ENCODE data around the gene CTPS2. TPM values are rescaled to one million over a fixed set of nuclear protein-coding genes. Genes with fewer than 3 reads are reported as not detected.
A peak's percentile ranks its signal among the peaks of the same experiment; 100 is the strongest.
"Not testable (repeated sequence)": the region's sequence is repeated elsewhere in the genome, so short reads cannot be mapped to it uniquely, and the experiment has no call there.

The CTPS2 gene
- total RNA-seq, 6 donors from 2014 or later: 5.1 to 30.1 (median 10.7) TPM

DNA sequence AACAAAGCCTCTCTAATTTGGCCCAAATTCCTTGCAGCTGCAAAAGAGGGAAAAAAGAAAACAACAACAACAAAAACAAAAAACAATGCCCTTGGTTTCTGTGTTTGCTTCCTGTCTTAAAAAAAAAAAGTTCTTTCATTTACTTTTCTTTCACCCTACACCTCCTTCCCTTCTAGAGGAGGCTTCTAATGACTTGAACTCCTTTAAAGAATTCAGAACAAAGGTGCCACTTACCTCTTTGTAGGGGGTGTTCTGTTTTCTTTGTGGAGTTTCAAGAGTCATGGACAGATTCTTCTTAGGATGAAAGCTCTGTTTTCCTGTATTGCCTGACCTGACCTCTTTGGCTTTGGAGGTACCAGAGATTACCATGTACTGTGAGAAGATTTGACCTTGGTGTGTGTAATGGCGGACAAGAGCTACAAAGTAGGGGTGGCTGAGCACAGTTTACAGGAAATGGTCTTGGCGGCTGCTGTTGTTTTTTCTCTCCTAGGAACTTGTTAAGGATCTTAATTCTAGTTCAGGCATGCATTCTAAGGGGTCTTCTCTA lies 134.9 kb downstream of the CTPS2 start:
- Histone ChIP-seq H3K4me3 (no peak overlapping the region), H3K27ac (no peak overlapping the region), H3K36me3 (no peaks in the 10 kb centered on the region), H3K9me3 (peaks cover 0 to 16% (median 2%) of the 10 kb centered on the region in 4 donors), H3K4me1 (no peaks in the 10 kb centered on the region), H3K27me3 (no peaks in the 10 kb centered on the region)
- 65 to 70% methylated on average over 2 of the region's 2 CpGs for WGBS, 2 donors
- ATAC-seq (ENCODE audit: low FRiP score in 2 of 2) (no peak), DNase-seq (no peak)
- no peak for TF ChIP-seq POLR2A (IDR thresholded peaks at IDR 0.05)
- no peak for TF ChIP-seq EP300 (IDR thresholded peaks at IDR 0.05)
- TF ChIP-seq POLR2AphosphoS5 (IDR thresholded peaks at IDR 0.05): no peak
- TF ChIP-seq, protein P1, sequence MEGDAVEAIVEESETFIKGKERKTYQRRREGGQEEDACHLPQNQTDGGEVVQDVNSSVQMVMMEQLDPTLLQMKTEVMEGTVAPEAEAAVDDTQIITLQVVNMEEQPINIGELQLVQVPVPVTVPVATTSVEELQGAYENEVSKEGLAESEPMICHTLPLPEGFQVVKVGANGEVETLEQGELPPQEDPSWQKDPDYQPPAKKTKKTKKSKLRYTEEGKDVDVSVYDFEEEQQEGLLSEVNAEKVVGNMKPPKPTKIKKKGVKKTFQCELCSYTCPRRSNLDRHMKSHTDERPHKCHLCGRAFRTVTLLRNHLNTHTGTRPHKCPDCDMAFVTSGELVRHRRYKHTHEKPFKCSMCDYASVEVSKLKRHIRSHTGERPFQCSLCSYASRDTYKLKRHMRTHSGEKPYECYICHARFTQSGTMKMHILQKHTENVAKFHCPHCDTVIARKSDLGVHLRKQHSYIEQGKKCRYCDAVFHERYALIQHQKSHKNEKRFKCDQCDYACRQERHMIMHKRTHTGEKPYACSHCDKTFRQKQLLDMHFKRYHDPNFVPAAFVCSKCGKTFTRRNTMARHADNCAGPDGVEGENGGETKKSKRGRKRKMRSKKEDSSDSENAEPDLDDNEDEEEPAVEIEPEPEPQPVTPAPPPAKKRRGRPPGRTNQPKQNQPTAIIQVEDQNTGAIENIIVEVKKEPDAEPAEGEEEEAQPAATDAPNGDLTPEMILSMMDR (IDR thresholded peaks at IDR 0.05): no peak

DNA sequence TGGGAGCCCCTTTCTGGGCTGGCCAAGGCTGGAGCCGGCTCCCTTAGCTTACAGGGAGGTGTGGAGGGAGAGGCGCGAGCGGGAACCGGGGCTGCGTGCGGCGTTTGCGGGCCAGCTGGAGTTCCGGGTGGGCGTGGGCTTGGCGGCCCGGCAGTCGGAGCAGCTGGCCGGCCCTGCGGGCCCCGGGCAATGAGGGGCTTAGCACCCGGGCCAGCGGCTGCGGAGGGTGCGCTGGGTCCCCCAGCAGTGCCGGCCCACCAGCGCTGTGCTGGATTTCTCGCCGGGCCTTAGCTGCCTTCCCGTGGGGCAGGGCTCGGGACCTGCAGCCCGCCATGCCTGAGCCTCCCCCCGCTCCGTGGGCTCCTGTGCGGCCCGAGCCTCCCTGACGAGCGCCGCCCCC lies 137.1 kb downstream of the CTPS2 start:
- H3K9me3 ChIP-seq; H3K4me1 ChIP-seq; H3K4me3 ChIP-seq; ATAC-seq (ENCODE audit: low FRiP score in 2 of 2); H3K36me3 ChIP-seq; H3K27ac ChIP-seq; H3K27me3 ChIP-seq: not testable (repeated sequence)
- WGBS, 2 donors: 100% methylated on average over 1 of the region's 35 CpGs; no CpG with 5 or more reads in 1 of the 2 donors
- peak in 1 of 2 donors; percentile 47 for DNase-seq

DNA sequence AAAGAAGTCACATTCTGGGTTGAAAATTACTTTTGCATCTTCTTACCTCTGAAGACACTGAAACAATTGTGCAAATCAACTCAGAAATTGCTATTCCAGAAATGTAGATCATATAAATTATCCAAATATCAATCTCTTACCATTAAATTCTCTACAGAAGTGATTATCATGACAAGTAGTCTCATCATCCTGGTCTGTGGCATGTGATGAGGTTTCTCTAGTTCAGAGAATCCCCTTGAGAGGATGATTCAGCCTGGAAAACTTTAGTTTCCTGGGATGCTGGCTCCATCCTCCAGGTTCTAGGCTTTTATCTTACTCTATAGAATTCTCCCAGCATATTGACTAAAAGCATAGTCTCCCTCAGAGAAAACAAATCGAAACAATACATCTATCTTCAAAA lies 138.7 kb downstream of the CTPS2 start:
- no peaks in the 10 kb centered on the region for H3K36me3 ChIP-seq
- ATAC-seq (ENCODE audit: low FRiP score in 2 of 2) (no peak), DNase-seq (no peak)
- H3K9me3 ChIP-seq: no peaks in the 10 kb centered on the region
- 84 to 100% methylated on average over 1 of the region's 1 CpG for WGBS, 2 donors
- H3K4me1 ChIP-seq: no peaks in the 10 kb centered on the region
- H3K4me3 ChIP-seq: no peak overlapping the region
- no peaks in the 10 kb centered on the region for H3K27me3 ChIP-seq
- TF ChIP-seq POLR2A (IDR thresholded peaks at IDR 0.05) (no peak), EP300 (IDR thresholded peaks at IDR 0.05) (no peak), POLR2AphosphoS5 (IDR thresholded peaks at IDR 0.05) (no peak)
- TF ChIP-seq, protein P1 (IDR thresholded peaks at IDR 0.05): no peak
- no peak overlapping the region for H3K27ac ChIP-seq

DNA sequence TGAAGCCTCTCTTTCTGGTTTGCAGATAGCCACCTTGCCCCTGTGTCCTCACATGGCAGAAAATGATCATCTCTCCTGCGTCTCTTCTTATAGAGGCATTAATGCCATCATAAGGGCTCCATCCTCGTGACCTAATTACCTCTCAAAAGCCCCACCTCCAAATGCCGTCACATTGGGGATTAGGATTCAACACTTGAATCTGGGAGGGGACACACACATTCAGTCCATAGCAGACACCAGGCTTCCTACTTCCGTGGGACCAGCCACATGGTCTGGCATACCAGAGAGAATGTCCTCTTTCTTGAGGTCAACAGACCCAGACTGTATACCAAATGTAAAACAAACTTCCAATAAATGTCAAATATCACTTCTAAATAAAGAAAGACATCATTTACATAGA lies 144.8 kb downstream of the CTPS2 start:
- Histone ChIP-seq H3K9me3 (no peaks in the 10 kb centered on the region), H3K36me3 (no peaks in the 10 kb centered on the region), H3K27me3 (no peaks in the 10 kb centered on the region), H3K27ac (no peak overlapping the region), H3K4me1 (no peaks in the 10 kb centered on the region), H3K4me3 (no peak overlapping the region)
- TF ChIP-seq, protein P1 (IDR thresholded peaks at IDR 0.05): no peak
- TF ChIP-seq POLR2A (IDR thresholded peaks at IDR 0.05) (no peak), EP300 (IDR thresholded peaks at IDR 0.05) (no peak), POLR2AphosphoS5 (IDR thresholded peaks at IDR 0.05) (no peak)
- DNase-seq (no peak), ATAC-seq (ENCODE audit: low FRiP score in 2 of 2) (no peak)
- 88 to 97% methylated on average over 4 of the region's 4 CpGs for WGBS, 2 donors

DNA sequence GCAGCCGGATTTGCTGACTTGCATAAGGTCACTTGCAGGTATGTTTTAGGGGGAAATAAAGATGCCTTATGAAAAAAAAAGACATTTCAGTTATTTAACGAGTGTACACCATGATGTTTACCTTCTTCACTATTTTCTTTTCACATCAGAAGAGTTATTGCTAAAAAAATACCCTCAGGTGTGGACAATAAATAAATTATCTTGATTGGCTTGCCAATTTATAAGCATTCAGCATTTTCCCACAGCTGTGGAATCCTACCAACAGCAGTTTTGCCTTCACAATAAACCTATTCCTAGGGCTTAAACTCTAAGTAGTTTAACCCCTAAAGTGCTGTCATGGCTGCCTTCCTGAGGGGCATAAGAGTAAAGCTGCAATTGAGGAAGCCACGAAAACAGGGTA lies 145.9 kb downstream of the CTPS2 start:
- 72 to 84% methylated on average over 3 of the region's 3 CpGs for WGBS, 2 donors
- no peak overlapping the region for H3K27ac ChIP-seq
- H3K27me3 ChIP-seq: no peaks in the 10 kb centered on the region
- ATAC-seq (ENCODE audit: low FRiP score in 2 of 2): no peak
- H3K36me3 ChIP-seq: no peaks in the 10 kb centered on the region
- DNase-seq: no peak
- H3K4me3 ChIP-seq: no peak overlapping the region
- H3K9me3 ChIP-seq: no peaks in the 10 kb centered on the region
- TF ChIP-seq POLR2AphosphoS5 (IDR thresholded peaks at IDR 0.05) (no peak), POLR2A (IDR thresholded peaks at IDR 0.05) (no peak), EP300 (IDR thresholded peaks at IDR 0.05) (no peak)
- TF ChIP-seq, protein P1 (IDR thresholded peaks at IDR 0.05): no peak
- no peaks in the 10 kb centered on the region for H3K4me1 ChIP-seq

Measured in upper lobe of left lung (tissue), 6 donors.